Gastrocnemius medialis (tissue), 4 donors: ENCODE measurements around the gene FAP.

Experiments
- CTCF ChIP-seq, 5 experiments: fragments of 450-650 bp in 3 of 5; fragments of 200-600 bp in 2 of 5; sonication (generic) in 2 of 5; IDR thresholded peaks in 4 of 5; conservative IDR thresholded peaks in 1 of 5; 1 replicate in 4 of 5; 2 replicates in 1 of 5; pipeline ENCODE4 v1.5.1; 2016 to 2019; ENCODE audit warnings: antibody characterized with exemption in 5 of 5, mild to moderate bottlenecking in 3 of 5, moderate library complexity in 3 of 5
- POLR2A ChIP-seq, 2 donors: fragments of 450-650 bp; IDR thresholded peaks; one replicate each; pipeline ENCODE4 v1.6.1; 2017; ENCODE audit warnings: antibody characterized with exemption in 2 of 2, mild to moderate bottlenecking in 2 of 2, moderate library complexity in 2 of 2

DNA sequence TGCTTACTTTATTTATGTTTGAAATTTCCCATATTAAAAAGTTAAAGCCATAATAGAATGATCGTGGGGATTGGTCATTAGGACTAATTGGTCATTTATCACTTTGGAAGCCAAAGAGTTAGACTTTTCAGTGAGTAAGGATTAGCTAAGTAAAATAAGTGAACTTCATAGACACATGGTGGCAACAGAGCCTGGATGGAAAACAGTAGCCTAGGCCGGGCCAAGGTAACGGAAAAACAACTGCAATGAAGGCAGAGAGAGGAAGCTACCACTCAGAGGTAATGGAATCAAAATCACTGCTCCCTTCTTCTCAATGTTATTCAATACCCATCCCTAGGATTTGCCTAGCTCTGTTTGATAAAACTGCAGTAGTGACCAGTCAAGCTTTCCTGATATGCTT is 87.1 kb downstream of the FAP start:
- TF ChIP-seq CTCF (IDR thresholded peaks at IDR 0.05 in 4 of 5, conservative IDR thresholded peaks at IDR 0.05 in 1 of 5) (no peak), POLR2A (IDR thresholded peaks at IDR 0.05) (no peak)
